Kidney (tissue), 14 donors: Measurements from ENCODE around the gene EPHB1. TPM values are rescaled to one million over a fixed set of nuclear protein-coding genes. Genes with fewer than 3 reads are reported as not detected.

Experiments
- DNase-seq, 5 donors: peaks; one replicate each; pipeline ENCODE4 v3.0.0-alpha.2; 2013 to 2020
- FAIRE-seq: peaks from 2 replicates; lab custom pipeline; 2012; peaks lifted over from hg19 to GRCh38; lab: Jason Lieb, UNC
- H3K27ac ChIP-seq, 2 donors: one replicate each; pipeline ENCODE4 v1.7.0; 2013; ENCODE audit warnings: low read depth in 2 of 2, low read length in 2 of 2, inconsistent platforms in 1 of 2
- H3K27me3 ChIP-seq: one replicate; pipeline ENCODE4 v1.7.1; 2013; ENCODE audit warnings: low read length, inconsistent platforms; ENCODE audit not compliant: control insufficient read depth, insufficient read depth
- H3K36me3 ChIP-seq, 3 donors: one replicate each; pipeline versions ENCODE4 v1.7.0 to v1.7.1; 2013; ENCODE audit warnings: low read length in 3 of 3, control low read depth in 1 of 3, inconsistent platforms in 1 of 3; ENCODE audit not compliant: insufficient read depth in 3 of 3, control insufficient read depth in 2 of 3
- H3K4me1 ChIP-seq, 3 donors: one replicate each; pipeline versions ENCODE4 v1.7.0 to v1.7.1; 2013; ENCODE audit warnings: low read length in 3 of 3, inconsistent platforms in 1 of 3, low read depth in 1 of 3; ENCODE audit not compliant: control insufficient read depth in 2 of 3, insufficient read depth in 2 of 3
- H3K4me3 ChIP-seq, 3 donors: one replicate each; pipeline versions ENCODE4 v1.7.0 to v1.8.1; 2013; ENCODE audit warnings: low read length in 3 of 3, control low read depth in 1 of 3, inconsistent platforms in 1 of 3
- H3K9ac ChIP-seq, 3 donors: one replicate each; pipeline versions ENCODE4 v1.7.0 to v1.7.1; 2013; ENCODE audit warnings: low read length in 3 of 3, control low read depth in 1 of 3, inconsistent platforms in 1 of 3
- H3K9me3 ChIP-seq, 3 donors: one replicate each; pipeline versions ENCODE4 v1.7.0 to v1.7.1; 2013; ENCODE audit warnings: low read length in 3 of 3, control low read depth in 1 of 3, inconsistent platforms in 1 of 3; ENCODE audit not compliant: control insufficient read depth in 2 of 3, insufficient read depth in 1 of 3
- intact Hi-C: fragments of 100-400 bp; cut with DNase I; formaldehyde crosslinking; loops from one replicate; pipeline ENCODE4 v1.11.1; 2022
- polyA plus RNA-seq: library from polyadenylated mRNA; stranded (reverse); fragments of 350-450 nt; fragmentation: Illumina TruSeq; extraction: RNeasy Lipid Tissue Mini Kit (QIAGEN cat#74804); gene quantifications from one replicate; pipeline ENCODE4 v1.2.3, GENCODE V29; 2014; ENCODE audit warnings: low read depth, low replicate concordance; ENCODE audit not compliant: insufficient read depth
- total RNA-seq: library from RNA; stranded (reverse); fragmentation: NEBNext Ultra II Directional; extraction: Animal tissue kit (Norgen Biotek cat#: 25700); gene quantifications from one replicate; pipeline ENCODE4 v1.2.1, GENCODE V29; 2021
- TF ChIP-seq, protein P1 (sequence below): IDR thresholded peaks from 3 replicates; pipeline ENCODE4 v1.5.1; 2012; ENCODE audit warnings: mild to moderate bottlenecking, moderate library complexity, borderline replicate concordance; ENCODE audit not compliant: insufficient read depth; ENCODE audit errors: extremely low read depth
- donor health status: control.
- donor health status: control.
- donor health status: control.
- donor health status: control.
- donor health status: control.
- donor health status: DM: yes; HTN: yes; CAD: no.
- donor health status: Normal renal cell carcinoma (clear cell type).

Gene EPHB1
- total and polyA plus RNA-seq, 2 donors from 2014 or later = 0.39 to 3.2 TPM

DNA sequence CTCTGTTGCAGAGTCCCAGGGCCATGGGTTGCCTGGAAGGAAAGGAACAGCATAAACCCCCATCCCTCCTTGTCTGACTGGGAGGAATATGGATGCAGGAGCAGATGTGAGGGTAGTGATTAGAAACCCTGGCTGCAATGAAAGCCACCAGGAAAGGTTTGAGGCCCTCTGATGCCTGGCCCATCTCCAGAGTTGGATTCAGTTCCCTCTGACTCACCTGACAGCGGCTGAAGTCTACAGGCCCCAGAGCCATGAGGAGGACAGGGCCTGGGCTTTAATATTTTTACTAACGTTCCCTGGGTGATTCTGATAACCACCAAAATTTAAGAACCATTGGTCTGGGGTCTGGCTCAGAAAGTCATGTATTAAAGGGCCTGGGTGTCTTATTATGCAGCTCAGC is 214.0 kb downstream of the EPHB1 start:
- intact Hi-C loops = no loop called here
- TF ChIP-seq, protein P1, sequence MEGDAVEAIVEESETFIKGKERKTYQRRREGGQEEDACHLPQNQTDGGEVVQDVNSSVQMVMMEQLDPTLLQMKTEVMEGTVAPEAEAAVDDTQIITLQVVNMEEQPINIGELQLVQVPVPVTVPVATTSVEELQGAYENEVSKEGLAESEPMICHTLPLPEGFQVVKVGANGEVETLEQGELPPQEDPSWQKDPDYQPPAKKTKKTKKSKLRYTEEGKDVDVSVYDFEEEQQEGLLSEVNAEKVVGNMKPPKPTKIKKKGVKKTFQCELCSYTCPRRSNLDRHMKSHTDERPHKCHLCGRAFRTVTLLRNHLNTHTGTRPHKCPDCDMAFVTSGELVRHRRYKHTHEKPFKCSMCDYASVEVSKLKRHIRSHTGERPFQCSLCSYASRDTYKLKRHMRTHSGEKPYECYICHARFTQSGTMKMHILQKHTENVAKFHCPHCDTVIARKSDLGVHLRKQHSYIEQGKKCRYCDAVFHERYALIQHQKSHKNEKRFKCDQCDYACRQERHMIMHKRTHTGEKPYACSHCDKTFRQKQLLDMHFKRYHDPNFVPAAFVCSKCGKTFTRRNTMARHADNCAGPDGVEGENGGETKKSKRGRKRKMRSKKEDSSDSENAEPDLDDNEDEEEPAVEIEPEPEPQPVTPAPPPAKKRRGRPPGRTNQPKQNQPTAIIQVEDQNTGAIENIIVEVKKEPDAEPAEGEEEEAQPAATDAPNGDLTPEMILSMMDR = no peak
- no peaks in the 10 kb centered on the region for H3K9me3 ChIP-seq
- H3K27me3 ChIP-seq = no peaks in the 10 kb centered on the region
- H3K36me3 ChIP-seq = no peaks in the 10 kb centered on the region
- FAIRE-seq (no peak), DNase-seq (no peak)
- H3K27ac ChIP-seq = no peak overlapping the region
- H3K4me1 ChIP-seq = peaks cover 0 to 3% (median 0%) of the 10 kb centered on the region in 3 donors
- no peak overlapping the region for H3K9ac ChIP-seq
- no peak overlapping the region for H3K4me3 ChIP-seq

DNA sequence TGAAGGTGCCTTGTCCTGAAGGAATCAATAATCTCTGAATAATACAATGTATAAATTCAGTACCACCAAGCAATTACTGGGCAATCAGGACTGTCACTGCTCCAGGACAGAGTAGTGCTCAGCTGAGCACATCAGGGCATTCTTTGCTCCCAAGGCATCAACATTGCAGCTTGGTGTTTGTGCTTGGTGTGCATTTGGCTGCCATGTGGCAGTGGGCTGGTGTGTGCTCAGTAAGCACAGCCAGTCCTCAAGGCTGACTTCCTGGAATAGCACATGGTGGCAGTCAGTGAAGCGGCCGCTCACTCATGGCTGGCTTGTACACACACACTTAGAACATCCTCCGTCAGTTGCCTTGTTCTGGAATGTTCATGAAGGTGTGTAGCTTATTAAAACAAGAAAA is 217.0 kb downstream of the EPHB1 start:
- TF ChIP-seq, protein P1 = no peak
- FAIRE-seq (no peak), DNase-seq (no peak)
- intact Hi-C loops = no loop called here
- no peak overlapping the region for H3K4me3 ChIP-seq
- H3K9ac ChIP-seq = no peak overlapping the region
- H3K4me1 ChIP-seq = peaks cover 0 to 3% (median 0%) of the 10 kb centered on the region in 3 donors
- H3K9me3 ChIP-seq = no peaks in the 10 kb centered on the region
- no peak overlapping the region for H3K27ac ChIP-seq
- no peaks in the 10 kb centered on the region for H3K27me3 ChIP-seq
- no peaks in the 10 kb centered on the region for H3K36me3 ChIP-seq

DNA sequence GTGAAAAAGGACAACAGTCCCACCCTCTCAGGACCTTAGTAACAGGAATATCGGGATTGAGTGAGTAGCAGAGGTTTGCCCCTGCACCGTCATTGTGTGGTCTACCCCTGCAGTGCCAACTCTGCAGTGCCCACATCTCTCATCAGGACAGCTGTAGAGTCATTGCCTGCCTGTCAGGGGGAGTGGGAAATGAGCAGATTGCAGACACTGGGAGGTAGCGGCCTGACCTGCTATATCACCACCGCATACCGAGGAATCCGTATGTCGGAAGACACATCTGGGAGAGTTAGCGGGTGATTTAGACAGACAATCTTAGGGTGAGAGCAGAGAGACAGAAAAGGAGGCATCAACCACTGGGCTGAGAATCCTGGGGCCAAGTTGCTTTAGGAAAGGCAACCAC is 218.1 kb downstream of the EPHB1 start:
- H3K9ac ChIP-seq = no peak overlapping the region

More for the DNA sequence above, 218.1 kb downstream of the EPHB1 start:
- Histone ChIP-seq H3K4me3 (no peak overlapping the region), H3K9me3 (no peaks in the 10 kb centered on the region), H3K27ac (no peak overlapping the region), H3K27me3 (no peaks in the 10 kb centered on the region), H3K36me3 (no peaks in the 10 kb centered on the region), H3K4me1 (no peaks in the 10 kb centered on the region)
- DNase-seq (no peak), FAIRE-seq (no peak)
- intact Hi-C loops = no loop called here
- TF ChIP-seq, protein P1 = no peak
